HCT116 (cell line): ENCODE measurements around the gene GGT6.

Source experiments
- CTCF ChIP-seq, 3 experiments: fragments of 200-600 bp in 1 of 3; sonication (generic) in 1 of 3; IDR thresholded peaks in 2 of 3; conservative IDR thresholded peaks in 1 of 3; 2 replicates each; pipeline ENCODE4 v1.5.1; 2012 to 2017; ENCODE audit warnings: low read depth in 2 of 3, low read length in 2 of 3, antibody characterized with exemption in 1 of 3, borderline replicate concordance in 1 of 3, control low read depth in 1 of 3, mild to moderate bottlenecking in 1 of 3, mixed read lengths in 1 of 3, mixed run types in 1 of 3, moderate library complexity in 1 of 3; ENCODE audit not compliant: insufficient read depth in 1 of 3
- ELF1 ChIP-seq: IDR thresholded peaks from 2 replicates; pipeline ENCODE4 v1.6.1; 2012; ENCODE audit warnings: low read depth, borderline replicate concordance
- EZH2 ChIP-seq: fragments of 200-600 bp; sonication (generic); IDR thresholded peaks from 2 replicates; pipeline ENCODE4 v1.6.1; 2017; ENCODE audit warnings: antibody characterized with exemption, mixed run types
- EZH2phosphoT487 ChIP-seq: fragments of 200-600 bp; IDR thresholded peaks from 2 replicates; pipeline ENCODE4 v1.6.1; 2018; ENCODE audit warnings: antibody characterized with exemption, borderline replicate concordance
- JUND ChIP-seq: IDR thresholded peaks from 2 replicates; pipeline ENCODE4 v1.6.1; 2012
- POLR2A ChIP-seq: IDR thresholded peaks from 2 replicates; pipeline ENCODE4 v1.7.0; 2011; ENCODE audit warnings: borderline replicate concordance; ENCODE audit not compliant: insufficient read depth, insufficient read length; ENCODE audit errors: extremely low read depth
- REST ChIP-seq: IDR thresholded peaks from 2 replicates; pipeline ENCODE4 v1.6.1; 2012; ENCODE audit warnings: low read depth
- SIN3A ChIP-seq: IDR thresholded peaks from 2 replicates; pipeline ENCODE4 v1.6.1; 2012; ENCODE audit warnings: low read depth
- YY1 ChIP-seq: IDR thresholded peaks from 2 replicates; pipeline ENCODE4 v1.6.1; 2011; ENCODE audit warnings: low read length, low read depth, moderate library complexity, mild to moderate bottlenecking; ENCODE audit not compliant: insufficient replicate concordance; ENCODE audit errors: extremely low read depth
- ZBTB33 ChIP-seq: IDR thresholded peaks from 2 replicates; pipeline ENCODE4 v1.6.1; 2011; ENCODE audit warnings: mild to moderate bottlenecking, low read length, moderate library complexity; ENCODE audit not compliant: insufficient replicate concordance; ENCODE audit errors: extremely low read depth
- ZFX ChIP-seq: fragments of 450-650 bp; IDR thresholded peaks from 2 replicates; pipeline ENCODE4 v1.6.1; 2017

- no peak for TF ChIP-seq JUND
- TF ChIP-seq EZH2: no peak
- no peak for TF ChIP-seq CTCF (IDR thresholded peaks at IDR 0.05 in 2 of 3, conservative IDR thresholded peaks at IDR 0.05 in 1 of 3; ENCODE audit: borderline replicate concordance in 1 of 3, insufficient read depth in 1 of 3, low read depth in 2 of 3, low read length in 2 of 3)
- TF ChIP-seq POLR2A: no peak
- no peak for TF ChIP-seq ZBTB33
- no peak for TF ChIP-seq SIN3A
- TF ChIP-seq YY1: no peak
- TF ChIP-seq ZFX: no peak
- TF ChIP-seq REST: no peak
- no peak for TF ChIP-seq EZH2phosphoT487
- TF ChIP-seq ELF1: no peak
Measured at GRCh38 chr17:4610162-4610561, 49.8 kb upstream of the GGT6 start.
